Mammary epithelial cell (primary cell): ENCODE results near the gene ZNF385B.

Experiments used
- EZH2 ChIP-seq: IDR thresholded peaks from 2 replicates; pipeline ENCODE4 v1.6.1; 2012; ENCODE audit warnings: low read length, inconsistent platforms, borderline replicate concordance
- TF ChIP-seq, protein P1 (sequence below), 2 donors: IDR thresholded peaks in 1 of 2; conservative IDR thresholded peaks in 1 of 2; 2 replicates each; pipeline ENCODE4 v1.5.1; 2011 to 2012; ENCODE audit warnings: inconsistent platforms in 2 of 2, low read length in 2 of 2, mild to moderate bottlenecking in 2 of 2, control low read depth in 1 of 2, low read depth in 1 of 2; ENCODE audit not compliant: insufficient read depth in 1 of 2; ENCODE audit errors: extremely low read depth in 1 of 2

- TF ChIP-seq, protein P1, sequence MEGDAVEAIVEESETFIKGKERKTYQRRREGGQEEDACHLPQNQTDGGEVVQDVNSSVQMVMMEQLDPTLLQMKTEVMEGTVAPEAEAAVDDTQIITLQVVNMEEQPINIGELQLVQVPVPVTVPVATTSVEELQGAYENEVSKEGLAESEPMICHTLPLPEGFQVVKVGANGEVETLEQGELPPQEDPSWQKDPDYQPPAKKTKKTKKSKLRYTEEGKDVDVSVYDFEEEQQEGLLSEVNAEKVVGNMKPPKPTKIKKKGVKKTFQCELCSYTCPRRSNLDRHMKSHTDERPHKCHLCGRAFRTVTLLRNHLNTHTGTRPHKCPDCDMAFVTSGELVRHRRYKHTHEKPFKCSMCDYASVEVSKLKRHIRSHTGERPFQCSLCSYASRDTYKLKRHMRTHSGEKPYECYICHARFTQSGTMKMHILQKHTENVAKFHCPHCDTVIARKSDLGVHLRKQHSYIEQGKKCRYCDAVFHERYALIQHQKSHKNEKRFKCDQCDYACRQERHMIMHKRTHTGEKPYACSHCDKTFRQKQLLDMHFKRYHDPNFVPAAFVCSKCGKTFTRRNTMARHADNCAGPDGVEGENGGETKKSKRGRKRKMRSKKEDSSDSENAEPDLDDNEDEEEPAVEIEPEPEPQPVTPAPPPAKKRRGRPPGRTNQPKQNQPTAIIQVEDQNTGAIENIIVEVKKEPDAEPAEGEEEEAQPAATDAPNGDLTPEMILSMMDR (conservative IDR thresholded peaks at IDR 0.05 in 1 of 2, IDR thresholded peaks at IDR 0.05 in 1 of 2; ENCODE audit: extremely low read depth in 1 of 2, insufficient read depth in 1 of 2, low read depth in 1 of 2, low read length in 2 of 2) = no peak
- TF ChIP-seq EZH2 = no peak
Observed at GRCh38 chr2:179899666-179900065, 38.3 kb upstream of the ZNF385B start.
